Measurements from ENCODE around the gene CUX1. TPM values are rescaled to one million over a fixed set of nuclear protein-coding genes. Genes with fewer than 3 reads are reported as not detected.

CUX1 gene
- total RNA-seq, 1 experiment from 2014 or later = 53.5 TPM

DNA sequence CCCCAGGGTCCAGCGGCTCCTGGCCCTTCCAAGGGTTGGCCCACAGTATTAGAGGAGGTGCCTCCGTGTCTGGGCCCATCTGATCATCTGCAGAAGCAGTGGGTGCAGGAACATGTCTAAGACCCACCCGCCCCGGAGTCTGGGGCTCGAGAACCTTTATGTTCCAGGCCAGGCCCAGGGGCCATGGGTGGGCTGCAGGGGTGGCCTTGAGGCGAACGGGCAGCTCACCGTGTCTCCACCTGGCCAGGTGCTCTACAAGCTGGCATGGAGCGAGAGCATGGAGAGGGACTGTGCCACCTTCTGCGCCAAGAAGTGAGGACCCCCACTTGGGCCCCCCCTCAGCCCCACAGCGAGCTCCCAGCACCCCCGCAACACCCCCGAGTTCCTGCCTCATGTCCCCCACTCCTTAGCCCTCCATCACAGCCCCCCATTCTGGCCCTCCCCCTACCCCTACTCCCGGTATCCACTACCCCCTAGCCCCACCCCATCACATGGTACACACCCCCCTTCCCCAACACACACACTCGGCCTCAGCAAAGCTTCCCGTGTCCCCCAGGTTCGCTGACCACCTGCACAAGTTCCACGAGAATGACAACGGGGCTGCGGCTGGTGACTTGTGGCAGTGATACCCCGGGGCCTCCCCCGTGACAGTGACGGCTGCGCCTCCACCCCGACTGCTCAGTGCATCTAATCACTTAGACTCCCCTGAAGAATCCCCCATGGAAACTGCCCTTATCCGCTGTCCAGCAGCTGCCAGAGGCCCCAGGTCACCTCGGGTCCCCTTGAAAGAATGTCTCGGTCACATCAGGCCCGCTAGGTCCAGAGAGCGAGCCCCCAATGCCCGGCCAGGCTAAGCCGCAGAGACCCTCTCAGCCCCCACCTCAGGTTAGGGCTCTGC is 465.3 kb downstream of the CUX1 start:
- no peak overlapping the region for H2AFZ ChIP-seq (ENCODE audit: low read length)
- H2BK5ac ChIP-seq (ENCODE audit: insufficient read length, low read length) = no peak overlapping the region
- no peak overlapping the region for H4K91ac ChIP-seq (ENCODE audit: insufficient read length, low read depth, low read length)
- H4K8ac ChIP-seq (replicated peaks; ENCODE audit: insufficient read length, low read depth, low read length) = no peak overlapping the region
- H3K4me1 Mint-ChIP-seq = peaks cover 10 to 21% of the 10 kb centered on the region in 2 experiments
- H3K56ac ChIP-seq (ENCODE audit: insufficient read length, low read depth, low read length) = no peak overlapping the region
- no peaks in the 10 kb centered on the region for H3K4me1 ChIP-seq (ENCODE audit: insufficient read depth, low read length)
- H3K14ac ChIP-seq (ENCODE audit: insufficient read depth, low read length) = no peak overlapping the region
- no peaks in the 10 kb centered on the region for H3K9me3 ChIP-seq (ENCODE audit: control insufficient read depth, low read depth, low read length)
- H3K23ac ChIP-seq (ENCODE audit: insufficient read length, low read depth, low read length) = no peak overlapping the region
- H3K27me3 Mint-ChIP-seq (ENCODE audit: low read depth) = peaks cover 13% of the 10 kb centered on the region
- no peaks in the 10 kb centered on the region for H4K20me1 ChIP-seq (ENCODE audit: control insufficient read depth, insufficient read depth, insufficient read length)
- no peaks in the 10 kb centered on the region for H3K9me3 Mint-ChIP-seq
- no peaks in the 10 kb centered on the region for H3K36me3 Mint-ChIP-seq (ENCODE audit: insufficient read depth in 1 of 3, low read depth in 3 of 3)
- TF ChIP-seq, protein P1, sequence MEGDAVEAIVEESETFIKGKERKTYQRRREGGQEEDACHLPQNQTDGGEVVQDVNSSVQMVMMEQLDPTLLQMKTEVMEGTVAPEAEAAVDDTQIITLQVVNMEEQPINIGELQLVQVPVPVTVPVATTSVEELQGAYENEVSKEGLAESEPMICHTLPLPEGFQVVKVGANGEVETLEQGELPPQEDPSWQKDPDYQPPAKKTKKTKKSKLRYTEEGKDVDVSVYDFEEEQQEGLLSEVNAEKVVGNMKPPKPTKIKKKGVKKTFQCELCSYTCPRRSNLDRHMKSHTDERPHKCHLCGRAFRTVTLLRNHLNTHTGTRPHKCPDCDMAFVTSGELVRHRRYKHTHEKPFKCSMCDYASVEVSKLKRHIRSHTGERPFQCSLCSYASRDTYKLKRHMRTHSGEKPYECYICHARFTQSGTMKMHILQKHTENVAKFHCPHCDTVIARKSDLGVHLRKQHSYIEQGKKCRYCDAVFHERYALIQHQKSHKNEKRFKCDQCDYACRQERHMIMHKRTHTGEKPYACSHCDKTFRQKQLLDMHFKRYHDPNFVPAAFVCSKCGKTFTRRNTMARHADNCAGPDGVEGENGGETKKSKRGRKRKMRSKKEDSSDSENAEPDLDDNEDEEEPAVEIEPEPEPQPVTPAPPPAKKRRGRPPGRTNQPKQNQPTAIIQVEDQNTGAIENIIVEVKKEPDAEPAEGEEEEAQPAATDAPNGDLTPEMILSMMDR (conservative IDR thresholded peaks at IDR 0.05) = no peak
- no peak overlapping the region for H3K18ac ChIP-seq (ENCODE audit: insufficient read length, low read depth, low read length)
- H2BK12ac ChIP-seq (ENCODE audit: insufficient read length, low read depth, low read length) = no peak overlapping the region
- H3K4me2 ChIP-seq (ENCODE audit: insufficient read depth, insufficient read length, low read length) = no peak overlapping the region
- no peak overlapping the region for H2BK120ac ChIP-seq (ENCODE audit: low read depth, low read length, poor library complexity, severe bottlenecking)
- no peak overlapping the region for H3K4ac ChIP-seq (ENCODE audit: low read depth, low read length)
- H3K4me3 Mint-ChIP-seq = no peak overlapping the region
- no peak overlapping the region for H3K27ac ChIP-seq (ENCODE audit: insufficient read length, low read depth, low read length)
- WGBS (ENCODE audit: extremely low coverage, insufficient read length, low lambda C conversion rate) = no CpG with 5 or more reads among the region's 32 CpGs
- no peak overlapping the region for H2BK20ac ChIP-seq (ENCODE audit: low read depth, low read length, poor library complexity, severe bottlenecking)
- H2BK15ac ChIP-seq (ENCODE audit: low read depth, low read length) = no peak overlapping the region
- H2AK5ac ChIP-seq (ENCODE audit: insufficient read length, low read length) = no peak overlapping the region
- H3T11ph ChIP-seq (ENCODE audit: low read length) = no peak overlapping the region
- no peaks in the 10 kb centered on the region for H3K79me2 ChIP-seq (ENCODE audit: insufficient read depth, low read length)
- DNase-seq = no peak
- H3K9ac ChIP-seq (ENCODE audit: extremely low read depth, insufficient read length, low read length) = no peak overlapping the region
- H3K27me3 ChIP-seq (ENCODE audit: insufficient read depth, low read length) = no peaks in the 10 kb centered on the region
- H3K23me2 ChIP-seq (ENCODE audit: insufficient read length, low read depth, low read length, poor library complexity, severe bottlenecking) = peaks cover 6% of the 10 kb centered on the region
- H3K79me1 ChIP-seq (ENCODE audit: insufficient read depth, low read depth, low read length, poor library complexity, severe bottlenecking) = no peaks in the 10 kb centered on the region
- H4K5ac ChIP-seq (ENCODE audit: insufficient read length, low read depth, low read length) = no peak overlapping the region
- no peak overlapping the region for H3K27ac Mint-ChIP-seq

All from H9 (cell line).